HepG2 (cell line): ENCODE results near the gene PARN. TPM values are rescaled to one million over a fixed set of nuclear protein-coding genes. Genes with fewer than 3 reads are reported as not detected.
A peak's percentile ranks its signal among the peaks of the same experiment; 100 is the strongest.

Experiments used
- CBX5 ChIP-seq: sonication (generic); formaldehyde crosslinking; IDR thresholded peaks from 2 replicates; pipeline ENCODE4 v1.4.0; 2020; ENCODE audit warnings: missing genetic modification reagents, borderline replicate concordance
- HMGXB3 ChIP-seq: sonication (generic); formaldehyde crosslinking; IDR thresholded peaks from 2 replicates; pipeline ENCODE4 v1.4.0; 2020; ENCODE audit warnings: missing genetic modification reagents, borderline replicate concordance
- HOXD1 ChIP-seq: sonication (generic); formaldehyde crosslinking; IDR thresholded peaks from 2 replicates; pipeline ENCODE4 v1.5.0; 2020; ENCODE audit warnings: missing genetic modification reagents
- KAT7 ChIP-seq: IDR thresholded peaks from 2 replicates; pipeline ENCODE4 v1.6.1; 2018; ENCODE audit warnings: borderline replicate concordance, missing compliant biosample characterization
- KDM3A ChIP-seq: IDR thresholded peaks from 2 replicates; pipeline ENCODE4 v1.6.1; 2018; ENCODE audit warnings: low read depth, missing compliant biosample characterization
- MAFK ChIP-seq, 2 experiments: IDR thresholded peaks in 1 of 2; conservative IDR thresholded peaks in 1 of 2; 2 replicates each; pipeline ENCODE4 v1.6.1; 2011; ENCODE audit warnings: improper control_type of control experiment in 2 of 2, low read length in 2 of 2
- NFE2L2 ChIP-seq: fragments of 150-350 bp; IDR thresholded peaks from 2 replicates; pipeline ENCODE4 v1.6.1; 2014; ENCODE audit warnings: low read length
- RBAK ChIP-seq: sonication (generic); formaldehyde crosslinking; IDR thresholded peaks from 2 replicates; pipeline ENCODE4 v1.5.1; 2020; ENCODE audit warnings: mild to moderate bottlenecking, missing genetic modification reagents
- ZFP82 ChIP-seq: sonication (generic); formaldehyde crosslinking; IDR thresholded peaks from 2 replicates; pipeline ENCODE4 v1.5.1; 2020; ENCODE audit warnings: mild to moderate bottlenecking, missing genetic modification reagents, borderline replicate concordance
- ZNF34 ChIP-seq: sonication (generic); formaldehyde crosslinking; IDR thresholded peaks from 2 replicates; pipeline ENCODE4 v1.4.0; 2020; ENCODE audit warnings: mild to moderate bottlenecking, missing genetic modification reagents, borderline replicate concordance
- ZNF510 ChIP-seq: sonication (generic); formaldehyde crosslinking; IDR thresholded peaks from 2 replicates; pipeline ENCODE4 v1.4.0; 2020; ENCODE audit warnings: low read depth, mild to moderate bottlenecking, missing genetic modification reagents
- ZNF512B ChIP-seq: sonication (generic); formaldehyde crosslinking; IDR thresholded peaks from 2 replicates; pipeline ENCODE4 v1.5.1; 2020; ENCODE audit warnings: missing genetic modification reagents, mild to moderate bottlenecking, borderline replicate concordance
- ZNF607 ChIP-seq: sonication (generic); formaldehyde crosslinking; IDR thresholded peaks from 2 replicates; pipeline ENCODE4 v1.5.1; 2020; ENCODE audit warnings: missing genetic modification reagents, mild to moderate bottlenecking, borderline replicate concordance
- ZNF646 ChIP-seq: sonication (generic); formaldehyde crosslinking; IDR thresholded peaks from 2 replicates; pipeline ENCODE4 v1.9.0; 2021; ENCODE audit warnings: mild to moderate bottlenecking, missing genetic modification reagents
- ZNF660 ChIP-seq: sonication (generic); formaldehyde crosslinking; IDR thresholded peaks from 2 replicates; pipeline ENCODE4 v1.5.1; 2020; ENCODE audit warnings: mild to moderate bottlenecking, low read depth, missing genetic modification reagents, borderline replicate concordance
- ZNF674 ChIP-seq: sonication (generic); formaldehyde crosslinking; IDR thresholded peaks from 2 replicates; pipeline ENCODE4 v1.5.0; 2020; ENCODE audit warnings: low read depth, mild to moderate bottlenecking, missing genetic modification reagents
- polyA plus RNA-seq, 8 experiments: library from polyadenylated mRNA; depleted of rRNA in 3 of 8; stranded (reverse) in 7 of 8; unstranded in 1 of 8; fragments of >200 nt; fragmentation: Illumina TruSeq in 4 of 8; extraction: Trizol in 4 of 8; gene quantifications; 2 replicates each; pipeline versions ENCODE4 v1.2.1 to v1.2.3, GENCODE V29; 2011 to 2016; ENCODE audit warnings: low read depth in 4 of 8, missing spikeins in 1 of 8, mixed read lengths in 1 of 8; ENCODE audit not compliant: insufficient read depth in 1 of 8
- total RNA-seq, 5 experiments: library from RNA; depleted of rRNA; stranded (reverse); fragments of >200 nt; fragmentation: Illumina TruSeq; extraction: Trizol; gene quantifications; 2 replicates each; pipeline ENCODE4 v1.2.3, GENCODE V29; 2016; ENCODE audit warnings: low read depth in 1 of 5

The PARN gene
- total and polyA plus RNA-seq, 2 of the 13 experiments (the other 11 are each of a cell fraction or from before 2014, with no cell fraction given), result 13.3 to 47.6 TPM

GRCh38 chr16:14549789-14550153 is 80.3 kb downstream of the PARN start (continued):
- TF ChIP-seq ZNF512B (CRISPR knock-in tag), result no peak
- peak; percentile 58; the same call in 1 of the 2 replicates for TF ChIP-seq CBX5
- TF ChIP-seq ZNF510 (CRISPR knock-in tag), result no peak
- no peak for TF ChIP-seq NFE2L2
- TF ChIP-seq ZNF607 (CRISPR knock-in tag), result no peak
- no peak for TF ChIP-seq ZFP82 (CRISPR knock-in tag)
- TF ChIP-seq KDM3A (CRISPR knock-in tag), result no peak
- TF ChIP-seq KAT7 (CRISPR knock-in tag), result no peak
- no peak for TF ChIP-seq ZNF660
- no peak for TF ChIP-seq HMGXB3 (CRISPR knock-in tag)
- peak; percentile 30; the same call in 1 of the 2 replicates for TF ChIP-seq HOXD1
- TF ChIP-seq ZNF646, result 0 out of 2 replicates have a peak, but pooled peaks have one; percentile 38
- TF ChIP-seq ZNF34 (CRISPR knock-in tag), result no peak
- no peak for TF ChIP-seq ZNF674 (CRISPR knock-in tag)
- no peak for TF ChIP-seq MAFK (conservative IDR thresholded peaks at IDR 0.05 in 1 of 2, IDR thresholded peaks at IDR 0.05 in 1 of 2; ENCODE audit: low read length in 2 of 2)
- no peak for TF ChIP-seq RBAK (CRISPR knock-in tag)
